Stimulated activated CD8-positive, alpha-beta memory T cell treated with anti-CD3 and anti-CD28 coated beads, Interleukin-12 subunit alpha, Interleukin-12 subunit beta, amount 100 ng/mL, for 4 hours (primary cell): Measurements from ENCODE around the gene TECR.
"Not testable (repeated sequence)": the region's sequence is repeated elsewhere in the genome, so short reads cannot be mapped to it uniquely, and the experiment has no call there.

Experiments
- DNase-seq: peaks from one replicate; pipeline ENCODE4 v3.0.0-alpha.2; 2020; ENCODE audit warnings: low read depth

Gene TECR

GRCh38 chr19:14536926-14537692 lies 7.7 kb downstream of the TECR start:
- DNase-seq: no peak

- DNase-seq: no peak
Measured at GRCh38 chr19:14540741-14541525, 11.5 kb downstream of the TECR start.

- not testable (repeated sequence) for DNase-seq
Measured at GRCh38 chr19:14541979-14542378, 12.6 kb downstream of the TECR start.

GRCh38 chr19:14542711-14543328 lies 13.4 kb downstream of the TECR start:
- DNase-seq: no peak

GRCh38 chr19:14544047-14544446 lies 14.7 kb downstream of the TECR start:
- no peak for DNase-seq

GRCh38 chr19:14544977-14545715 lies 15.8 kb downstream of the TECR start:
- DNase-seq: no peak

DNA sequence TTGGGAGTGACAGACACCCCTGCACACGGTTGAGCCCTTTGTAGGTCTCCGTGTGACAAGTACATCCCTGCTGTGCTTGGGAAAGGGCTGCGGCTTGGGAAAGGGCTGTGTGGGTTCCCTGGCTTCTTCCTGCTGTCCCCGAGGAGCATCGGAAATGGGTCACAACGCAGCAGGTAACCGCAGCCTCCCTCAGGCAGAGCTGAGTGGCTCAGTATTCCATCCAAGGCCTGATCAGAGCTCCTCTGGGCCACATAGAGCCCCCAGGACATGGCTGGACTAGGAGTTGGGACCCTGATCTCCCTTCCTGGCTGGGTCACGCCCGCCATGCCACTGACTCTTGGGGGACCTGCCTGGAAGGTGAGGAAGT lies 16.3 kb downstream of the TECR start:
- DNase-seq: no peak

GRCh38 chr19:14550201-14550754 lies 20.9 kb downstream of the TECR start:
- no peak for DNase-seq

- peak; percentile 39 for DNase-seq
Measured at GRCh38 chr19:14551134-14552005, 22.0 kb downstream of the TECR start.

DNA sequence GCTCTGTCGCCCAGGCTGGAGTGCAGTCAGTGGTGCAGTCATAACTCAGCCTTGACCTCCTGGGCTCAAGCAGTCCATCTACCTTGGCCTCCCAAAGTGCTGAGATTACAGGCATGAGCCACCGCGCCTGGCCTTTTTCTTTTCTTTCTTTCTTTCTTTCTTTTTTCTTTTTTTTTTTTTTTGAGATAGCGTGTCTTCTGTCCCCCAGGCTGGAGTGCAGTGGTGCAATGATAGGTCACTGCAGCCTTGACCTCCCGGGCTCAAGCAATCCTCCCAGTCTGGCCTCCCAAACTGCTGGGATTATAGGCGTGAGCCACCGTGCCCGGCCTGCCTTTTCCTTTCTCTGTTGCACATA lies 22.6 kb downstream of the TECR start:
- not testable (repeated sequence) for DNase-seq

- DNase-seq: no peak
Measured at GRCh38 chr19:14553042-14553938, 23.9 kb downstream of the TECR start.

DNA sequence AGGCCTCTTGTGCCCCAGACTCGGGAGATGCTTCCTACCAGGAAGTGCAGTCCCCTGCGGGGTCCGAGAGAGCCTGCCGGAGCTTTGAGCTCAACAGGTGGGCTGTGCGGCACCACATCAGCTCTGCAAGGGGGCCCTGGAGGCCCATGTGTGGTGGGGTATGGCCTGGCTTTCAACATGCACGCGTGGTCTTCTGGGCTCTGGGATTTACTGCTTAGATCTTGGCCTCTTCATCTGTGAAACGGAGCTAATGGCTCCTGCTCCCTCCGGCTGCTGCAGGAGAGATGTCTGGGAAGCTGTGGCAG lies 24.5 kb downstream of the TECR start:
- DNase-seq: no peak

GRCh38 chr19:14554382-14554812 lies 25.0 kb downstream of the TECR start:
- no peak for DNase-seq

DNA sequence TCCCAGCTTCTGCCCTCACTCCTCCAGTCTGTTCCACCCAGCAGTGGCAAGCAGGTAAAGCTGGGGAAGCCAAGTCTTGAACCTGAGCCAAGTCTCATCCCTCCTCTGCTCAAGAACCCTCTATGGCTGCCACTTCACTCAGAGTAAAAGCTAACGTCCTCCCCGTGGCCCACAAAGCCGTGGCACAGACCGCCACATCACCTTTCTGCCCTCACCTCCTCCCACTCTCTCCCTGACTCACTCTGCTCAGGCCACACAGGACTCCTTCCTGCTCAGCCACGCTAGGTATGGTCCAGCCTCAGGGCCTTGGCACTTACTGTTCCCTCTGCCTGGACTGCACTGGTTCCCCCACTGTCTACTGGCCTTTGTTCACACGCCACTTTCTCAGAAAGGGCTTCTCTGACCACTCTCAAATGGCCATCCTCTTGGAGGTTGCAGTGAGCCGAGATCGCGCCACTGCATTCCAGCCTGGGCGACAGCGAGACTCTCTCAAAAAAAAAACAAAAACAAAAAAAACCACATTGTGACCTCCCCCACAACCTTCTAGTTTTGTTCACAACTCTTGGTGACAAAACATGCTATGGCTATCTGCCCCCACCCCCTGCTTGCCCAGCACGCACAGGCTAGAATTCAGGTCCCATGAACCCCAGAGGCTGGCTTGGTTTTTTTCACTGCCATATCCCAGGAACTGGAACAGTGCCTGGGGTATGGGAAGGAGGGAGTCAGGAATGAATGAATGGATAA lies 26.7 kb downstream of the TECR start:
- DNase-seq: no peak

- DNase-seq: peak; percentile 44
Measured at GRCh38 chr19:14556662-14557188, 27.3 kb downstream of the TECR start.

DNA sequence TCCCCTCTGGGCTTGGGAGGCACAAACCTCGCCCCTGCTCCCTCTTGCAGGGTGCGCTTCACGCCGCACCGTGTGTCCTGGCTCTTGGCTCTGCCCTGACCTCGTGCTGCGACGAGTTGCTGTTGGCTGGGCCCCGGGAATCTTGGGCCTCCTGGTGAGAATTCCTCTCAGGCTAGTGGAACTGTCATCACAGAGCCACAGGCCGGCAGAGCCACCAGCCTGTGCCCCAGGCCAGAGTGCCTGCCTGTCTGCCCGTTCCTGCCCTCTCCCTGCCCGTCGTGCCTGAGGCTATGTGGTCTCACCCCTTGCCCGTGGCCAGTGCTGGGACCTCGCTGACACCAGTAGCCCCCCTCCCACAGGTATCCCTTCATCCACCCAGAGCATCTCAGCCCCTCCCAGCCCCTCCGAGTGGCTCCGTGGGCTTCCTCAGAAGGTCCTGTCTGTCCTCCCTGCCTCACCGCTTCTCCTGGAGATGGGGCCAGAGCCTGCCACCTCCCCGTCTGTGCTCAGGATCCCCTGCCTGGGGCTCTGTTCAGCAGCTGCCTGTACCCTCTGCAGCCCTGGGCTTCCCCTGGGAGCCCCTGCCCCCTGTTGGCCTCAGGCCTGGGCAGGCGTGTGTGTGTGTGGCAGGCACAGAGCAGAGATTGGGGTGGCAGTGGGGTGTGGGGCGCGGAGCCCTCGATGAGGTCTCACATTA lies 29.1 kb downstream of the TECR start:
- no peak for DNase-seq

DNA sequence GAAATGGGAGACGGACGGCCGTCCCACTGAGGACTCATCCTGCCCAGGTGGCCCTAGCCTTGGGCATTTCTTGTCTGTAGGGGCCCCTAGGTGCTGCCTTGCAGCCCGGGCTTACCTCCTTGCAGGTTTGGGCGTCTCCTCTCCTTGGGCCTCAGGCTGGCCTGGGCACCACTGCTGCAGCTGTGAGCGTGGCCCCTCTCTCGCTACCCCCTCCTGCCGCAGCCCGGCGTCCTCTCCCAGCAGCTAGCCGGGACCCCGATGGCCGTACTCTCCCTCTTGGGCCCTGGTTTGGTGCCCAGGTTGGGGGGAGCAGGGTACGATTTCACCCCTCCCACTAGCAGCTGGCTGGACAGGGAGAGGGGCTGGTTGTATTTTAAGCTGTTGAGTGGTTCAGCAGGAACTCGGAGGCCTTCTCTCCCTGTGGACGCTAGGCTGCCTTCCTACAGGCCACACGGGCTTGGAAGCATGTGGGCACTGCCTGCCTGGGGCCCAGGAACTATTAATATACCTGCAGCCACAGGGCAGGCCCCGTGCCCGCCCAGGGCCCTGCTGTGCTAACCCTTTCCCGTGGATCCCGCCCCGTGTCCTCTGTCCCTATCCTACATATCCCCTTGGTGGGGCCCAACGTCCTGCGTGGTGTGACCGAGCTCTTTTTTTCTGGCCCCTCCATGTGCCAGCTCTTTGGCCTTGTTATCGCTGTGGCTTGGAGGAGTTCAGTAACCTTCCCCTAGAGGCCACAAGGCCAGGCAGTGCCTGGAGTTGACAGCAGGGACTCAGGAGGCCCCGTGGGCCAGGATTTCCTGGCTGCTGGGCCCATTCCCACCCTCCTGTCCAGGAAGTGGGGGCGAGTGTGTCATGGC lies 30.8 kb downstream of the TECR start:
- no peak for DNase-seq

GRCh38 chr19:14560776-14561108 lies 31.3 kb downstream of the TECR start:
- DNase-seq: no peak
